GM21526 (cell line): ENCODE data around the gene RABIF.
"Not testable (repeated sequence)": the region's sequence is repeated elsewhere in the genome, so short reads cannot be mapped to it uniquely, and the experiment has no call there.

Experiments
- ATAC-seq: cut with Tn5 transposase; IDR thresholded peaks from one replicate; pipeline ENCODE4 v1.9.1; 2021; ENCODE audit warnings: moderate library complexity; ENCODE audit not compliant: unreplicated experiment, low FRiP score

RABIF gene

DNA sequence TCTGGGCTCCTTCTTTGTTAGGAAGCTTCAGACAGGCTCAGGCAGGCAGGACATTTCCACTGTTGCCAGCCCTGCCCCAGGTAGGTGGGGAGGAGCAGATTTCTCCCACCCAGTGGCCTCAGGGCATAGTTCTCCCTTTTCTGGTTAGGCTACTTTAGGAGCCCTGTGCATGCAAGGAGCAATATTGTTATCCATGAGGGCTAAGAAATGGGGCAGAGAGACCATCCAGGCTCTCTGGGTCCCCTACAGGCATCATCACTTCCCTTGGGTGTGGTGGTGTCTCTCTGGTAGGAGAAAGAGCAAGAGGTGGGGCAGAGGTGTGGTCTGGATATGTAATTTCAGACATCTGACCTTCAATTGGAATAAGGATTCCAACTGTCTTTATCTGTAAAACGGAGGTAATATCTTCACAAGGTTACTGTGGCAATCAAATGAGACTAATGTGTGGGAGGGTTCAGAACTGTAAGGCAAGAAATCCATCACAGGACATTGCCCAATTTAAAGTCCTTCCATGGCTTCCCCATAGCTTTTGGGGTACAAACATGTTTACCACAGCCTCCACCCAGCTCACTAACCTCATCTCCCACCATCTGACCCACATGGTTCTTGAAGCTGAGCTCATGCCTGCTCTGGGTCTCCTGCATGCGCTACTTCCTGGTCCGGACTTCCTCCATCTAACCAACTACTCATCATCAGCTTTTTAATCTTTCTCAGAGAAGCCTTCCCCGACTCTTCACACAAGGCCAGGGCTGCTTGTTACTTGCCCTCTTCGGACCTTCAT, 52.1 kb downstream of the RABIF start:
- ATAC-seq, result no peak

DNA sequence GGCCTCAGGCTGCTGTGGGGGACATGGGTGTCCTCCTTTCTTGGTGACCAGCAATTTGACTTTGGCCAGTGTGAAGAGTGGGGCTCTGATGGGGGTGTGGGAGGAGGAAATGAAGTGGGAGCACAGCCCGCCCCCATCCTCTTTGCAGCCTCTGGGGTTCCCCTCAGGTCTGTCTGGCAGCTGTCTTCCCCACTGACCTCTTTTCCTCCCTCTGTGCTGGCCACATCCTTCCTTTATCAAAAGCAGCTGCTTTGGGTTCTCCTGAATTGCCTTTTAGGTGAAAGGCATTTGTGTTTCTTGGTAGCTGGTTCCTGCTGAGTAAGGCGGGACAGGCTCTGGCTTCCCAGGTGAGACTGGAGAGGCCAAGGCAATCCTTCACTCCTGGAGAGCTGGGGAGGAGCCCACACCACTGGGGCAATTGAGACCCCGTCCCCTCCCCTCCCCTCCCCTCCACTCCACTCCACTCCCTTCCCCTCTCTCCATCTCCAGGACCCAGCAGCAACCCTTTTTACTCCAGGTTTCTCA, 53.3 kb downstream of the RABIF start:
- ATAC-seq, result no peak

DNA sequence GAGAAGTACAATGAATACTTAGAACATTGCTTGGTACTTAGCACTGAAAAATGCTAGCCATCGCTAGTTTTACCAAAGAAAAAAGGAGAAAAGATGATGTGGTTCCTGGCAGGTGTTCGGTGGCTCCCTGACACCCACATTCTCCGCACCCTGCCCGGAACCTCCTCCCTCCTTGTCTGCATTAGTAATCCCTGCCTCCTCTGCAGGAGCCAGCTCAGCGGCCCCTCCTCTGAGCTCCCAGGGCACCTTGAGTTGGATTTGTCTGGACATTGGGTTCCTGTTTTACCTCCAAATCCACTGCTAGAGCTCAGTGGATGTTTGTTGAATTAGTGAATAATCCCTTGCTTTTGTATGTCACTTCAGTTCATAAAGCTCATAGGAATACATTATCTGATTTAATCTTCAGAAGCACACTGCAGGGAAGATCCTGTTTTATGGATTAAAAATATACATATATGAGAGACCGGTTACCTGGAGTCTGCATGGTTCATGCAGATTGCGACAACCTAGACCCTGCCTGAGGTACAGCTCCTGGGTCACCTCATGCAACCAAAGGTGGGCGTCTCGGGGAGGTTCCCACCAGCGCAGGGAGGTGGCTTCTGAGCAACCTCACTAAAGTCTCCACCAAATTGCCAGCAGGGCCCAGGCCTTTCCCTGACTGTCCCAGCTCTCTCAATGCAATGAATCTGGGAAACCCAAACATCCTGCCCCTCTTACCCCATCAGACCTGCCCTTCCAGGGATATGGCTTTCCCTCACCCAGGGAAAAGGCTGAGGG, 54.0 kb downstream of the RABIF start:
- no peak for ATAC-seq

DNA sequence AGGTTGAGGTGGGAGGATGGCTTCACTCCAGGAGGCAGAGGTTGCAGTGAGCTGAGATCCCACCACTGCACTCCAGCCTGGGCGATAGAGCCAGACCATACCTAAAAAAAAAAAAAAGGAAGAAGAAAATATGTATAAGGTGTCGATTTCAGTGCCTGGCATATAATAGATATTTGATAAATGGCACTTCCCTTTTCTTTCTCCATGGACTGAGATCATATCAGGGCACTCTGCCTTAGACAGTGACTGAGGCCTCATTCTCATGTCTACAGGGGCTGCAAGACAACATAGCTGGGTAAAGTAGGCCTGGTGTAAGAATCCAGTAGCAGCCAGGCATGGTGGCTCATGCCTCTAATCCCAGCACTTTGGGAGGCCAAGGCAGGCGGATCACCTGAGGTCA, 57.0 kb downstream of the RABIF start:
- no peak for ATAC-seq

DNA sequence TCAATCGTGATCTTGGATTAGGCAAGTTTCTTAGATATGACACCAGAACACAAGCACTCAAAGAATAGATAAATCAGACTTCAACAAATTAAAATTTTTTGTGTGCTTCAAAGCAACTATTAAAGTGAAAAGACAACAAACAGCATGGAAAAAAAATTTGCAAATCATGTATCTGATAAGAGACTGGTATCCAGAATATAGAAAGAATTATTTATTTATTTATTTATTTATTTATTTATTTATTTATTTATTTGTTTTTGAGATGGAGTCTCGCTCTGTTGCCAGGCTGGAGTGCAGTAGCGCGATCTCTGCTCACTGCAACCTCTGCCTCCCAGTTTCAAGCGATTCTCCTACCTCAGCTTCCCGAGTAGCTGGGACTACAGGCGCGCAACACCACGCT, 59.7 kb downstream of the RABIF start:
- ATAC-seq, result not testable (repeated sequence)
